GM19239 (cell line): ENCODE data around the gene ATP8B1.

Experiments
- DNase-seq: peaks from one replicate; pipeline ENCODE4 v3.0.0; 2011; ENCODE audit warnings: low spot score; ENCODE audit not compliant: insufficient read length
- FAIRE-seq: peaks from 2 replicates; lab custom pipeline; 2011; peaks lifted over from hg19 to GRCh38; lab: Jason Lieb, UNC

ATP8B1 gene

DNA sequence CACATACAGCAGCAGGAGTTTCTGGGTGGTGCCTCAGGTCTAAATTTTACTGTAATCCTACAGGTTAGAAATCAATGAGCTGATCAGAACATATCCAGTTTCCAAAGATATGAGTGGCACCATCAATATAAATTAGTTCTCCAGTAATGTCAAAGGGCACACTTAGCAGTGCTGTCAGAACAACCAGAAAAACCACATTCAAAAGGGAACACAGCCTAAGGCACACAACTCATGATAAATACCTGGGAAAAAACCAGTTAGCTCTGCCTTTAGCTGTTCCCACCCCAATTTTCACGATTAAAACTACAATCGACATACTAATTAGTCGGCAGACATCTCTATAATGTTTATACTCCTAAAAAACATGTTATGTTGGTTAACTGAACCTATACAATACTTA is 31.5 kb downstream of the ATP8B1 start:
- no peak for DNase-seq
- FAIRE-seq = no peak

DNA sequence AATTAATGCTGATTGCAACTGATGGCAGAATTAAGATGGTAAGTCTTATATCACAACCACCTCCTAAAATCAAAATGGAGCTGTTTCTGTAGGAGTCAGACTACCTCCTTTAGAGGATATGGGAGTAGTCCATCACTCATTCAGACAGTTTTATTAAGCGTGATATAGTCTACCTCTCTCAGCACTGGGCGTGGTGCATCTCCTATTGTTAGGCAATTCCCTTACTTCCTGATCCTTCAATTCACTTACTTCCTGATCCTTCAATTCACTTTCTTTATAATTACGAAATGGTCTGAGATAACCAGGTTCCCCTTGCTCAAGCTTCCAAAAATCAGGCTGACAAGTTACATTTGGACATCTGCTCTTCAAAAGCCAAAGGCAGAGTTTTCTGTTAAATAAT is 31.9 kb downstream of the ATP8B1 start:
- DNase-seq (no peak), FAIRE-seq (no peak)

DNA sequence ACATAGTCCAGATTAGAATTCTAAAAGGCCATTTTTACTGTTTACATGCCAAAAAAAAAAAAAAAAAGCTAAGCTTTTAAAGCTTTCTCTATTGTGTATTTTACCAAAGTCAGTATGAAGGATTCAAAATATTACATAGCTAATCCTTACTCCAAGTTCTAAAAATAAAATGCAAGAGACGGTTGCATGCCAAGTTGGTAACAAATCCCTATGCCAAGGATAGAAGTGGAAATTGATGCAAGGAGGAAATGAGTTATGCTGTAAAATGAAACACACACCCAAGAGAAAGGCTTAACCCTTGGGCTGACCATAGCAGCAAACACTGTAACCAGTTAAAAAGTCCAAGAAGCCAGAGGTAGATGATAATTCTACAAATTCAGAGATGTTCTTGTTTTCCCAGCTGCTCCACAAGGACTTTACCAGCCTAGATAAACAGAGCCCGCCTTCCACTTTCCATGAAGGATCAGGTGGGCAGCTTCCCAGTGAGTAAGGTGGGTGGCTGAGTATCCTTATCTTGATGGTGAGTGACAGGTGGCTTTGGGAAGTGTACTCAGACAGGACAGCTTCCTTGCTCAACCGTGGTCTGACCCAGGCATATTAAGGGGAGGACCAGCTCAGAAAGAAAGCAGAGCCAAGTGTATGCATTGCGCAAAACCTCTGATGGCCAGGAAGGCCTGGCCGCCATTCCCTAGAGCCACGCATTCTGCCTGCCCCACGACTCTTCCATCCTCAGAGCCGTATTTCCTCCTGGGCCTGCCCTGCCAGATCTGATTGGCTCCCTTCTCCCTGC is 34.4 kb downstream of the ATP8B1 start:
- FAIRE-seq (no peak), DNase-seq (no peak)

DNA sequence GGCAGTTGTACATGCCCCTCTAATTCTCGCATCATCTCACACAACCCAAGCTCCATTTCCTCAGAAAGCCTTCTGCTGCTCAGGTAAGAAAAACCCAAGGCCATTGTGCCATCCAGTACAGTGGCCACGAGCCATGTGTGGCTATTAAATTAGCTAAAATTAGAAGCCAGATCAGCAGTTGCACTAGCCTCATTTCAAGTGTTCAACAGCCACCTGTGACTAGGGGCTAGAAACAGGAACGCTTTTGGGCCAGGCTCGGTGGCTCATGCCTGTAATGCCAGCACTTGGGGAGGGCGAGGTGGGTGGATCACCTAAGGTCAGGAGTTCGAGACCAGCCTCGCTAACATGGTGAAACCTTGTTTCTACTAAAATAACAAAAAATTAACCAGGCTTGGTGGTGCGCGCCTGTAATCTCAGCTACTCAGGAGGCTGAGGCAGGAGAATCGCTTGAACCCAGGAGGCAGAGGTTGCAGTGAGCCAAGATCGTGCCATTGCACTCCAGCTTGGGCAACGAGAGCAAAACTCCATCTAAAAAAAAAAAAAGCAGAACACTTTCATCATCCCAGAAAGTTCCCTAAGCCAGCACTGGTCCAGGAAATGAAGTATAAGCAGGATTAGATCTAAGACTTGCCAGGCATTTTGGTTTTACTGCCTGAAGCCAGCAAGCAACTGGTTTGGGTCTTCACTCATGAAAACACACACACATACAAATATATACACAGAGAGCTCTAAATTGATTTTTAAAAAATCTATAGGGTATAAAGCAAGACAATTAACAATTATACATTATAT is 35.7 kb downstream of the ATP8B1 start:
- no peak for FAIRE-seq
- DNase-seq = no peak

DNA sequence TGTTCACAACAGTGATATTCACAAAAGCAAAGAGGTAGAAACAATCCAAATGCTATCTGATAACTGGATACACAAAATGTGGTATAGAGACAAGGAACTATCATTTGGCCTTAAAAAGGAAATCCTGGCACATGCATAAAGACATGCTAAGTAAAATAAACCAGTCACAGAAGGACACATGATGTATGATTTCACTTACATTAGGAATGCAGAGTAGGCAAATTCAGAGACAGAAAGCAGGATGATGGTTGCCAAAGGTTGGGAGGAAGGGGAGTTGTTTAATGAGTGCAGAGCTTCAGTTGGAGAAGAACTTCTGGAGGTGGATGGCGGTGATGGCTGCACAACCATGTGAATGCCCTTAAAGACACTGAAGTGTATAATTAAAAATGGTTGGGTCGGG is 38.1 kb downstream of the ATP8B1 start:
- DNase-seq (no peak), FAIRE-seq (no peak)

DNA sequence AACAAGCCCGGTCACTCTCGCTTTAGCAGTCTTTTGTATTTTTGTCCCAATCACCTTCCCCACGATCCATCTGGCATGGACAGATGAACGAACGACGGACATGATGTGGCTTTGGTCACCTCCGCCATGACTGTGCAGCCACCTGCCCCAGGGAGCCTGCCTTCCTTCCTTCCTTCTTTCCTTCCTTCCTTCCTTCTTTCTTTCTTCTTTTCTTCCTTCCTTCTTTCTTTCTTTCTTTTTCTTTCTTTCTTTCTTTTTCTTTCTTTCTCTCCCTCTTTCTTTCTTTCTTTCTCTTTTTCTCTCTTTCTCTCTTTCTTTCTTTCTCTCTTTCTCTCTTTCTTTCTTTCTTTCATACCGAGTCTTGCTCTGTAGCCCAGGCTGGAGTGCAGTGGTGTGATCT is 39.0 kb downstream of the ATP8B1 start:
- no peak for DNase-seq
- no peak for FAIRE-seq

DNA sequence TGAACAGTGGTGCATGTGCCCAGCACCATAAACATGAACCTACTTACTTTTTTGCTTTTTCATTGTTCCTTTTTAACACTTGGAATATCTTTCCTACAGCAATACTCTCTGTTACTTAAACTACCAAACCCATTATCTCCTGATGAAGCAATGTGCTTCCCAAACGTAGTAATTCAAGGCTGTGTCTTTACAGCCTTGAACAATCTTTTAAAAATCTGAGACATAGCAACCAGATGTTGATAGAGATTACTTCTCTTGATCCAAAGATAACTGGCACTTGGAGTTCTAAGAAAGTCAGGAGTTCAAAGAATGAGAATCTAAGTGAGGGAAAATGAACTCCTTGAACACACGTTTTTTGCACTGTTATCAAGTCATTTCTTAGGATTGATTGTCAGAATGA is 40.4 kb downstream of the ATP8B1 start:
- DNase-seq = no peak
- FAIRE-seq = no peak

DNA sequence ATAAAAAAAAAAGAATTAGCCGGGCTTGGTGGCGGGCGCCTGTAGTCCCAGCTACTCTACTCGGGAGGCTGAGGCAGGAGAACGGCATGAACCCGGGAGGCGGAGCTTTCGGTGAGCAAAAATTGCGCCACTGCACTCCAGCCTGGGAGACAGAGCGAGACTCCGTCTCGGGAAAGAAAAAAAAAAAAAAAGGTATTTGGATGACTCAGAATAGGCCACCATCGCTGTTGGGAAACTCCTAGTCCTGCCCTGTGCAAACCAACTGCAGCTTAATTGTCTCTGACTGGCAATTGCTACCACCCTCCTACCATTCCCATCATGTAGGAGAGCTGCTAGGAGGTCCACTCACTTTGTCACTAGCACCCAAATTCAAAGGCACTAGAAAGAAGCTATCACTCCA is 43.5 kb downstream of the ATP8B1 start:
- no peak for DNase-seq
- no peak for FAIRE-seq

DNA sequence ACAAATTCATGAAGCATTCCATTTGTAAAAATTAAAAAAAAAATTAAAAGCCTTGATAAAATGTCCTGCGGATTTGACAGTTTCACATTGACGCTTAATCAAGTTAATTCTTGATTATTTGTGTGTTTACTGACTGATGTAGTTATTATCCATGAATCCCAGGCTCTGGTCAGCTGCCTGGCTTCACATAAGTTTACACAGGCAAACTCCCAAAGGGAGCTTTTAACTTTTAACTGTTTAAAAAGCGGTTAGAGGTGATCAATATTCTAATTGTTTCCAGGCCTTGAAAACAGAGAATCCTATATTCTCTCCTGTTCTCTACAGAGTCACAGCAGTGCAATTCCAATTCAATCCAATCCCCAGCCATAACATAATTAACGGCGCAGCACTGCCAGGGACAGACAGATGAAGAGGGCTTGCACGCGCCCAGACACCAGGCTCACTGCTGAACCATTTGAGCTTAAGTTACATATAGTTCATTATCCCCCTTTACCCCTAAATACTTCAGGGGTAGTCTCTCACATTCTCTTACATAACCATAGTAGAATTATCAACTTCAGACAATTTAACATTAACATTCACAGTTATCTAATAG is 47.5 kb downstream of the ATP8B1 start:
- DNase-seq = no peak
- peak; percentile 52 for FAIRE-seq

DNA sequence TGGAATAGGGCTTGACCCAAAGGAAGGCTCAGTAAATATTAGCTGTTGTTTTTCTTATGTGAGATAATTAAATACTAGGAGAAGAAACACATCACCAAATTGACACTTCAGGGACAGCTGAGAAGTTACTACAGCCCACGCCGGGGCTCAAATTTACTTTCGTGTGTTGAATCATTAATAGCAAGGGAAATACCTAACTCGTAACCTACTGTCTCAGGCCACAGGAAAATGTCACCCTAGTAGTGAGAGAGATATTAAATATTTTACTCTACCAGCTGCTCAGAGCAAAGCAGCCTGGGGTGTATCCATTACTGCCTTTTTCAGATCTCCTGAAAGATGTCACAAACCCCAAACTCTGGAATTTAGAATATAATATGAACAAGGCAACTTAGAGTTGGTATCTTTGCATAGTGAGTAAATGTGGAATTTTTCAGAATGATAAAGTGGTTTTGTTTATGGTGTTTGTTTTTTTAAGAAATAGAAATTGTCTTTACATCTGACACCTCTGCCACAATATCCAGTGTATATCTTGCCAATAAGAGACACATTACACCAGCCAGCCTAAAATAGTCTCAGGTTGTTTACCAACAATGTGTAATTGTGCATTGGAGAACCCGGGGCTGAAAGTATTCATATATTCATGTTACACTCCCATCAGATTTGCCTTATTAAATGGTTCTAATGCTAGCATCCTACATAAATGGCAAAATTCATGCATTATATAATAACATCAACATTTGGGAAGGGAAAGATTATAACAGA is 48.4 kb downstream of the ATP8B1 start:
- FAIRE-seq = peak; percentile 88
- DNase-seq = peak; percentile 28

DNA sequence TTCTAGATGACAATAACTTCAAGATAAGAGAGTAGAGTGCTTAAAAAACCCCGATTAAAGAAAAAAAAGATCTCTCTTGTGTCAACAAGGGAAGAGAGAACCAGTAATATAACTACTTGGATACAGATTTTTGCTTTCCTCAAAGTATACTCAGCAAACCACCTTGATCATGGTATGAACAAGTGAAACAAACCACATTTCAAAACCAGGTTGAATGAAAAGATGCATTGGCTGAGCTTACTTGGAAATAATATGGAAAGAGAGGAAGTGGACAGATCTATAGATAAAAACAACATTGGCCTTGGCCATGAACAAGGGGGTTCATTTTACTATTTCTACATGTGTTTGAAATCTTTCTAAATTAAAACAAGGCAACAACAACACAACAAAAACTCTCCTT is 50.1 kb downstream of the ATP8B1 start:
- peak; percentile 18 for FAIRE-seq
- DNase-seq = no peak

DNA sequence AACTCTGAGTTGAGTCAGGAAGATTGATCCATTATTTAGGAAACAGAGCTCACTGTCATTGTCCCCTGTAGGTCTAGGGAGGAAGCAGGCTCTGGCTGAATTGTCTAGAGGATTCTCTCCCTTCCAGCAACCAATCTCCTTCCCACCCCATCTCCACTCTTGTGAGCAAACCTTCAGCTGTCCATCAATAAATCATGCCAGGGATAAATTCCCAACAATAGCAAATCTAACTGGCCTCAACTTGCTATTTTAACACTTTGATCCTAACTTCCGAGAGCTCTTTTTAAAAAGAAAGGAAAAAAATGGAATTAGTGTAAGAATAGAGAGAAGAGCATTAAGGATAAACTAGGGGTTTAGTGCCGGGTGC is 53.5 kb downstream of the ATP8B1 start:
- FAIRE-seq (no peak), DNase-seq (no peak)

DNA sequence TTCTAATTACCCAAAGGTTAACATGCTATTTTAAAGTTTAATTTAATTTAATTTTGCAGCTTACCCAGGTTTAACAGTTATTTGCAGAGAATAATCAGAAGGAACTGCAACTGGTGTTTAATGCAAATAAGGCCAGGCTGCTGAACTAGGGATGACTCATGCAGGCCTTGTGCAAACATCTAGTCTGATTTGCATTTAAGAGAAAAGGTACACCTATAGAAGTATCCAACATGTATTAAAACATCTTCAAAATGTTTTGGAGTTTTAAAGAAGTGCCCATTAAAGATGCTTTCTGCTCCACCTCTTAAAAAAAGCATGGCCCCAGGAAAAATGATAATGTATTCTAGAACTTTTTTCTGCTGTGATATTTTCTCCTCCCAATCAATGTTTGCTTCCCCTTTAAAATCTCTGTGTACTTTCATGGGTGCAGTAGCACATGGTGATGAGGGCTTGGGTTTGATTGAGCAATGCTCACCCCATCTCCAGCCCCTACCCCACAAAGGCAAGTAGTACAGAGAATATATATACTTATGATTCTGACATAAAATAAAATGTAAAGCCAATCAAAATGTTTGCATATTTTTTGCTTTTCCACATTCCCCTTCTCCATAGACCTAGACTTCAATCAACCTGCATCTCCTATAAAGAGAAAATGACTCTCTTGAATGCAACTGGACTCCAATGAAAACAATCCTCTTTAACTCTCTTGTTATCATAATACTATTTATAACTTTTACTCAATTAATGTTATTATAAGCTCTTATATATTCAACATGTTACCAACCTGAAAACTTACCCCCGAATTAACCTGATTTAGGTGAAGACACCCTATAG is 54.1 kb downstream of the ATP8B1 start:
- FAIRE-seq (peak; percentile 90), DNase-seq (peak; percentile 25)

DNA sequence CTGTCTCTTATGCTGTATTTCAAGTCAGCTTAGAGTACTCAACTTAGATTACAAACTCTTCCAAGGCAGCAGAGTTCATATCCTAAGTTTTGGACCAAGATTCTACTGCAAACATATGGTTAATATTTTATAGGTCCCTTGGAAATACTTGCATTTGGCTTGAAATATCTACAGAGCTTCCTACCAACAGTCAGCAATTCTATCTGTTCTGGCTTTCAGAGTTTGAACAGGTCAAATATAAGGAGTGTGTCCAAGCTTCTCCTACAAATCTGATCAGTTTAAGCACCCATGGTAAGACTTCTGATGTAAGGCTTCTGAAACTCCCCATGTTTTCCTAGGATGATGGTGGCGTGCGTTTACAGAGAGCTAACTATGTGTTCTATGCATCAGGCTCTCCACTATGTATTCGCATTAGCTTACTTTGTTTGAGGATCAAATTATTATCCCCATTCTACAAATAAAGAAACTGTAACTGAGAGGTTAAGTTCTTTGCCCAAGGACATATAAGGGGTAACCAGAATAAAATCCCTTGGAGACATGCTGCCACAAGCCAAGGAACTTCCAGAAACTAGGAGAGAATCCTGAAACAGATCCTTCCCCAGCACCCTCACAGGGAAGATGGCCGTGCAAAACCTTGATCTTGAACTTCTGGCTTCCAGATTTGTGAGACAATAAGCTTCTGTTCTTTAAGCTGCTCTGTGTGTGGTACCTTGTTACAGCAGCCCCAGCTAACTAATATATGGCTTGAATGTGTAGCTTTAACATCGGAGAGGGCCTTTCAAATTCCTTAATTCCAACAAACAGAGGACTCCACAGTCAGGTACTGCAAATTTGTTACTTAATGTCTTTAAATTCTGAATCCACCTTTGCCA is 55.1 kb downstream of the ATP8B1 start:
- FAIRE-seq (peak; percentile 68), DNase-seq (no peak)

DNA sequence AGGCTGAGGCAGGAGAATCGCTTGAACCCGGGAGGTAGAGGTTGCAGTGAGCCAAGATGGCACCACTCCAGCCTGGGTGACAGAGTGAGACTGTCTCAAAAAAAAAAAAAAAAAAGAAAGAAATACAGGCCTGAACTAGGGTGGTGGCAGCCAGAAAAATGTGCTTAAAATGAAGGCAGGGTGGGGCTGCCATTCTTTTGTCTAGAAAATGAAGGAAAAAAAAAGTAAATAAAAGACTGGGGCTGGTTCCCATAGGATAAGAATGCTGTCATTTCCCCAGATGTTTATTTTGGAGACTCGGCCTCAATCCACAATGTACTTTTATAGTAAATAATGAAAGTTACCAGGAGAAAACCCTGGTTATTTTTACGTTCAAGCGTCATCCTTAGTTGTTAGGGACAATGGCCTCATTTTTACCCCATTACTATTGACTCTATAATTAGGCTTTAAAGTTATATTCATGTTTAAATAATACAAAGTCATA is 58.9 kb downstream of the ATP8B1 start:
- FAIRE-seq (no peak), DNase-seq (no peak)

DNA sequence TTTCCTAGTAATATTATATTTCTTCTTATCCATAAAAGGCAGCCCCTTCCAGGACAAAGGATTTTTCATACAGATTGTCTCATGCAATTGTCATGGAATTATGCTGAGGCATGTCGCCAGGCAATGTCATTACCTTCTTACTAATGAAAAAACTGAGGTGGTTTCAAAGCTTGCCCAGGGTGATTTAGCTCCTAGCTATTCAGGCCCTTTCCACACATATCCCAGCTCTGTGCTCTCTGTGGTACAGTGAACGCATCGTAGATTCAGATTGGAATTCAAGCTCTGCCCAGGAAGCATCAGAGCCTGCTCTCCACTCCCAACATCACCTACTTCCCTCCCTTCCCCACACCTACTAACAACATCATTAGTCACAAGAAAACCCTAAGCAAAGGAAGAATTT is 60.1 kb downstream of the ATP8B1 start:
- no peak for FAIRE-seq

DNA sequence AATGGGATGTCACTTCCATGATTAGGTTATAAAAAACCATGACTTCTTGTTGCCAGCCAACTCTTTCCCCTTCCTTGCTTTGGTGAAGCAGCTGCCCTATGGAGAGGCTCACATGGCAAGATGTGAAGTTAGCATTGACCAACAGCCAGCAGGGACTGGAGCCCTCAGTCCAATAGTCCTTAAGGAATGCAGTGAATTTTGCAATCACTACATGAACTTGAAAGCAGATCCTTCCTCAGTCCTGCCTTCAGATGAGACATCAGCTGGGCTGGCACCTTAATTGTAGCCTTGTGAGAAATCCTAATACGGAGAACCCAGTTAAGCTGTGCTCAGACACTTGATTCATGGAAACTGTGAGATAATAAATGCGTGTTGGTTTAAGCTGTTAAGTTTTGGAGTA is 61.8 kb downstream of the ATP8B1 start:
- FAIRE-seq (no peak), DNase-seq (no peak)

More for the DNA sequence above, 60.1 kb downstream of the ATP8B1 start:
- DNase-seq = no peak

DNA sequence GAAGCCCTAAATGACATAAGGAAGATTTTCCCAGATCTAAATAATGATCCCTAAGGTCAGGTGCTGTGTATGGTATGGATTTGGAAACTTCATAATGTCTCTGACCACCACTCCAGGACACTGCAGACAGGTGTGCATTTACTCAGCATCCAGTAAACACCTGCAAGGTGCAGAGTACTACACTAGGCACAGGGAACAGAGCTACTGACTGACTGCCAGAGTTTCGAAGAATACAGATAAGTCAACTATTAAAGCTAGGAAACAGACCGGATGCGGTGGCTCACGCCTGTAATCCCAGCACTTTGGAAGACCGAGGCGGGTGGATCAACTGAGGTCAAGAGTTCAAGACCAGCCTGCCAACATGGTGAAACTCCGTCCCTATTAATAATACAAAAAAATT is 65.0 kb downstream of the ATP8B1 start:
- DNase-seq (no peak), FAIRE-seq (no peak)
